Osteocyte (in vitro differentiated cells): Measurements from ENCODE around the gene RALGDS. TPM values are rescaled to one million over a fixed set of nuclear protein-coding genes. Genes with fewer than 3 reads are reported as not detected.

ENCODE experiments used
- DNase-seq: peaks from one replicate; pipeline ENCODE4 v3.0.0; 2021; ENCODE audit warnings: mixed read lengths; ENCODE audit not compliant: unreplicated experiment; ENCODE audit errors: extremely low spot score
- H3K27ac Mint-ChIP-seq: one replicate; pipeline ENCODE4 v1.8.0; 2021; ENCODE audit warnings: mild to moderate bottlenecking, mixed read lengths; ENCODE audit not compliant: unreplicated experiment
- H3K27me3 Mint-ChIP-seq: one replicate; pipeline ENCODE4 v1.8.0; 2021; ENCODE audit warnings: mixed read lengths; ENCODE audit not compliant: unreplicated experiment
- H3K36me3 Mint-ChIP-seq: one replicate; pipeline ENCODE4 v1.8.0; 2021; ENCODE audit warnings: mixed read lengths; ENCODE audit not compliant: unreplicated experiment
- H3K4me1 Mint-ChIP-seq: one replicate; pipeline ENCODE4 v1.8.0; 2021; ENCODE audit warnings: mixed read lengths; ENCODE audit not compliant: unreplicated experiment
- H3K4me3 Mint-ChIP-seq: one replicate; pipeline ENCODE4 v1.8.0; 2021; ENCODE audit warnings: mild to moderate bottlenecking, moderate library complexity, mixed read lengths; ENCODE audit not compliant: unreplicated experiment
- H3K9me3 Mint-ChIP-seq: one replicate; pipeline ENCODE4 v1.8.0; 2021; ENCODE audit warnings: mixed read lengths; ENCODE audit not compliant: unreplicated experiment
- total RNA-seq: library from RNA; stranded (reverse); gene quantifications from 2 replicates; pipeline ENCODE4 v1.2.1, GENCODE V29; 2021
- TF ChIP-seq, protein P1 (sequence below): fragments of 200-600 bp; sonication (generic); IDR thresholded peaks from 2 replicates; pipeline ENCODE4 v1.5.0; 2021; ENCODE audit warnings: antibody characterized with exemption, mild to moderate bottlenecking, moderate library complexity

RALGDS gene
- total RNA-seq, 1 donor from 2014 or later = 38.4 TPM

DNA sequence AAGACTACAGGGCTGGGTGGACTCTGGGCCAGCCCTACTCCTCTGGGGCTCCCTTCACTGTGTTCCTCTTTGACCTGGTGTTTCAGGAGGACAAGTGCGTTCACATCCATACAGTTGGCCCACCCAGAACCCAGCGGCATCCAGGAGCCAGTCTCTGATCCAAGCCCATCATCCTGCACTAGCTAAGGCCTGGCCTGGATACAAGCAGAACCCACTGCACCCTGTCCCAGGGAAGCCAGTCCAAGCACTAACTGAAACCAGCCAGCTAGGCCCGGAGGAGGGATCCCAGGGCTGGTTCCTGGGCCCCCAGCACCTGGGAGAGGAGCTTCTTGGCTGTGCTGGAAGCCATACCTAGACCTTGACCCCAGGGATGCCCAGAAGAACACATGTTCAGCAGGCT lies 46.7 kb upstream of the RALGDS start:
- TF ChIP-seq, protein P1, sequence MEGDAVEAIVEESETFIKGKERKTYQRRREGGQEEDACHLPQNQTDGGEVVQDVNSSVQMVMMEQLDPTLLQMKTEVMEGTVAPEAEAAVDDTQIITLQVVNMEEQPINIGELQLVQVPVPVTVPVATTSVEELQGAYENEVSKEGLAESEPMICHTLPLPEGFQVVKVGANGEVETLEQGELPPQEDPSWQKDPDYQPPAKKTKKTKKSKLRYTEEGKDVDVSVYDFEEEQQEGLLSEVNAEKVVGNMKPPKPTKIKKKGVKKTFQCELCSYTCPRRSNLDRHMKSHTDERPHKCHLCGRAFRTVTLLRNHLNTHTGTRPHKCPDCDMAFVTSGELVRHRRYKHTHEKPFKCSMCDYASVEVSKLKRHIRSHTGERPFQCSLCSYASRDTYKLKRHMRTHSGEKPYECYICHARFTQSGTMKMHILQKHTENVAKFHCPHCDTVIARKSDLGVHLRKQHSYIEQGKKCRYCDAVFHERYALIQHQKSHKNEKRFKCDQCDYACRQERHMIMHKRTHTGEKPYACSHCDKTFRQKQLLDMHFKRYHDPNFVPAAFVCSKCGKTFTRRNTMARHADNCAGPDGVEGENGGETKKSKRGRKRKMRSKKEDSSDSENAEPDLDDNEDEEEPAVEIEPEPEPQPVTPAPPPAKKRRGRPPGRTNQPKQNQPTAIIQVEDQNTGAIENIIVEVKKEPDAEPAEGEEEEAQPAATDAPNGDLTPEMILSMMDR = no peak
- H3K4me3 Mint-ChIP-seq = no peak overlapping the region
- peaks cover 6% of the 10 kb centered on the region for H3K4me1 Mint-ChIP-seq
- peaks cover 8% of the 10 kb centered on the region for H3K27me3 Mint-ChIP-seq
- H3K36me3 Mint-ChIP-seq = no peaks in the 10 kb centered on the region
- DNase-seq = no peak
- no peak overlapping the region for H3K27ac Mint-ChIP-seq
- no peaks in the 10 kb centered on the region for H3K9me3 Mint-ChIP-seq

DNA sequence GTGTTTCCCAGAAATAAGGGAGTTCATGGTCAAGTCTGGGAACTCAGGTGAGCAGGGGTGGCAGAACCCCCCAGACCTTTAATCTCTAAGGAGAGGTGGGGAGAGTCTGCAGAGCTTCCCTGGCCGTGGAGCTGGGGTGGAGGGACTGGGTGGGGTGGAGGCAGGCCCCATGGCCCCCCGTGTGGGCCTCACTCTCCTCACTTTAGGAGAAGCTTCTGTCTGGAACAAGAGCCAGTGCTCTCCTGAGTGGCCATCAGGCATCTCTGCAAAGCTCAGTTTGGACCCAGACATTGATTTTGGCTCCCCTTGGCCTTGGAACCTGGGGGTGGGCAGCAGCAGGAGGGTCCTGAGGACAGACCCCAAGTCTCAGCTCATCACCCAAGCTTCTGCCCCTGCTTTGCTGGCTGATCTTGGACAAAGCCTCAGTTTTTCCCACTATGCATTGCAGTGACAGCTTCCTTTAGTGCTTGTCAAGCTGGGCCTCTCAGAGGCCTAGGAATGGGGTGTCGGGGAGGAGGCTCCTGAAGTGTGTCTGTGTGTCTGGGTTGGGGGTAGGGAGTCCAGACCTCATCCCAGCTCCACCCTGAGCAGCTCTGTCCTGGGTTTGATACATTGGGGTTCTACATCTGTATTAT lies 46.2 kb upstream of the RALGDS start:
- Mint-ChIP-seq H3K9me3 (no peaks in the 10 kb centered on the region), H3K4me1 (peaks cover 6% of the 10 kb centered on the region), H3K36me3 (no peaks in the 10 kb centered on the region), H3K27ac (no peak overlapping the region), H3K4me3 (no peak overlapping the region), H3K27me3 (peaks cover 7% of the 10 kb centered on the region)
- no peak for DNase-seq
- TF ChIP-seq, protein P1 = no peak

DNA sequence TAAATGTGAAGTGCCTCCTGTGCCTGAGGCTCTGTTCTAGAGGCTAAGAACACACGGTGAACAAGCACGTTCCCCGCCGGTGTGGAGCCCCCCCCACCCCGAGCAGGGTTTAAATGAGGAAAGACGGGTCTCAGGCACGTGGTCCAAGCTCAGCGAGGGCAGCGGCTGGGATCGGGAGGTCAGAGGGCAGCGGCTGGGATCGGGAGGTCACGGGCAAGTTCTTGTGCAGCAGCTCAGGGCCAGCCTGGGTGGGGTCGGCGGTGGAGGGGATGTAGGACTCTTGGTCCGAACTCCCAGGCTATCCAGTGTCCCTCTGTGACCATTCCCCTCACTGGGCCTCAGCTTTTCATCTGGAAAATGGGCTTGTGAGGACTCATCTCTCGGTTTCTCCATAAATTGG lies 45.4 kb upstream of the RALGDS start:
- Mint-ChIP-seq H3K4me1 (peaks cover 6% of the 10 kb centered on the region), H3K27ac (no peak overlapping the region), H3K36me3 (no peaks in the 10 kb centered on the region), H3K27me3 (peaks cover under 1% of the 10 kb centered on the region), H3K4me3 (no peak overlapping the region), H3K9me3 (no peaks in the 10 kb centered on the region)
- TF ChIP-seq, protein P1 = no peak
- DNase-seq = no peak

DNA sequence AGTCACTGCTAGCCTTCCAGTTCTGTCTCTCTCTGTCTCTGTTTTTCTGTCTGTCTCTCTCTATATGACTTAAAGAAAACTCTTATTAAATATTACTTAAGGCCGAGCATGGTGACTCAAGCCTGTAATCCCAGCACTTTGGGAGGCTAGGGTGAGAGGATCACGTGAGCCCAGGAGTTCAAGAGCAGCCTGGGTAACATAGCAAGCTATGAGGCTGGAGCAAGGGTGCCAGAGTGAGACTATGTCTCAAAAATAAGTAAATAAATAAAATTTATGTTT lies 44.4 kb upstream of the RALGDS start:
- Mint-ChIP-seq H3K36me3 (no peaks in the 10 kb centered on the region), H3K9me3 (no peaks in the 10 kb centered on the region), H3K4me3 (no peak overlapping the region), H3K27me3 (no peaks in the 10 kb centered on the region), H3K4me1 (peaks cover 6% of the 10 kb centered on the region), H3K27ac (no peak overlapping the region)
- no peak for DNase-seq
- TF ChIP-seq, protein P1 = no peak

DNA sequence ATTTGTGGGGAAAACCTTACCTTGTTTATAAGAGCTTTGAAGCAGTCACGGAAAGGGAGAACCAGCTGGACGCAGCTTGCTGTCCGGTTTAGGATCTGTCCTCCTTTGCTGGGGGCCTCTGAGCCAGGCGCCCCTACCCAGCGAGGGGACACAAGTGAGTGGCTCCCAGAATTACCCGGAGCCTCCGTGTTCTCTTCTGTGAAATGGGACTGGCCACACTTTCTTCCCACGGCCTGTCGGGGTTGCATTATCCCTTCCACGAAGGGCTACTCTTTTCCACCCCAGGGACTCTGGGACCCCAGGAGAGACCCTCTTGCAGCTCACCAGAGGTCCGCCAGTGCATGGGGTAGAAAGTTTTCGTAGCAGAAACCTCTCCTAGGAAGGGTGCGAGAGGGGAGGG lies 43.2 kb upstream of the RALGDS start:
- peaks cover 6% of the 10 kb centered on the region for H3K4me1 Mint-ChIP-seq
- H3K9me3 Mint-ChIP-seq = no peaks in the 10 kb centered on the region
- H3K27me3 Mint-ChIP-seq = no peaks in the 10 kb centered on the region
- H3K36me3 Mint-ChIP-seq = no peaks in the 10 kb centered on the region
- TF ChIP-seq, protein P1 = no peak
- H3K27ac Mint-ChIP-seq = no peak overlapping the region
- DNase-seq = no peak
- H3K4me3 Mint-ChIP-seq = peak overlapping the region; percentile 29
